ENCODE data around the gene SLC1A2.

SLC1A2 gene

DNA sequence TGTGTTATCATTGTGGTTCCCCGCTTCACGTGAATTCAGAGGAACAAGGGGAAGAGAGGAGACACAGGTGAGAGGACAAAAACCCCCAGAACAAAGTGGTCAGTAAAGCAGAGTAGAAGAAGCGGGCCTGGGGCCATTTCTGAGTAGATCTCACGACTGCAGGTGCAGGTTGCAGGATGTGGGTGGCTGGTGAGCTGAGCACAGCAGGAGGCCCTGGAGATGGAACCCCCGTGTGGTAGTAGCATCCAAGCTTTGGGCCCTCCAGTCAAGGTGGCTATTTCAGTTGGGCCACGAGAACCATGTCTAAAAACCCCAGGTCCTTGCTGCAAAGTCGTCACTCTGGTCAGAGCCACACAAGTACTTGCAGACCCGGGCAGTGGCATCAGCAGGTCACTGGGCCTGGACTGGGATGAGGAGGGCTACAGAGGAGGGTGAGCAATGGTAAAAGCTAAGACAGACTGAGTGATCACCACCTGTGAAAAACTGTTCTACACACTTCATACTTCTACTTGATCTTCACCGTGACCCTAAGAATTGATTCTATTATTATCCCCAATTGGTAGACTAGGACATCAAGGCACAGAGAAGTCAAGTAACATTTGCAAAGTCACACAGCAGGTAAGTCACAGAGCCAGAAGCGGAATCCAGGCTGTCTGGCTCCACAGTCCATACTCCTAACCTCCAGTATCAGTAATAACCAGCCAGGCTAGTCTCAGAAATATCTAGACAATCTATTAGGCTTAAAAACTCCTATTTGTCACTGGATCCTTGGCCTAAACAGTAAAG lies 43.8 kb downstream of the SLC1A2 start:
- DNase-seq = no peak

GRCh38 chr11:35373284-35373933 lies 45.9 kb downstream of the SLC1A2 start:
- no peak for DNase-seq

DNA sequence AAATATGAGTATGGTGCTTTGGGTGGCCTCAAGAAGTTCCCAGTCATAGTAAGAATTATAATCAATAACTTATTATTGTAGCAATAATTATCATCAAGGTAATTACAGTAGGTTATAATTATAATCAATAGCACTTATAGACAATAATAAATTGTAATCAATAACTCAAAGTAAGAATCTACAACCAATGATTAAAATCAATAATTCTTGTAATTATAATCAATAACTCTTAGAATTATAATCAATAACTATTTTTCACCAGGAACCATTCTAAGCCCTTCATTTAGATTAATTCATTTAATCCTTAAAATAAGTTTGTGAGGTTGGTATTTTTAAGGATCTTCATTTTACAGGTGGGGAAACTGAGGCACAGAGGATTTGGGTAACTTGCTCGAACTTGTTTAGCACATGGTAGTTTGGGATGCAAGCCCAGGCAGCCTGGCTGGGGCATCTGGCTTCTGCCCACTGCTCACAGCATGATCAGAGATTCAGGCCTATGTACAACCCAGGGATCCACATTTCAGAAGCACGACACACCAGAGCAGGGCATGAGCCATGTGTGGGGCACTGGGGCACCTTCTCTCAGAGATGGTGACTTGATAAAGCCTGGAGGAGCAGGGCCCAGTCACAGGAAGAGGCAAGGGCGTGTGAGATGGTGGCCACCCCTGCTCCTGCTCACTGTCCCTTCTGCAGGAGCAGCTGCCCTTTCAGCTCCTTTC lies 46.6 kb downstream of the SLC1A2 start:
- DNase-seq = no peak

DNA sequence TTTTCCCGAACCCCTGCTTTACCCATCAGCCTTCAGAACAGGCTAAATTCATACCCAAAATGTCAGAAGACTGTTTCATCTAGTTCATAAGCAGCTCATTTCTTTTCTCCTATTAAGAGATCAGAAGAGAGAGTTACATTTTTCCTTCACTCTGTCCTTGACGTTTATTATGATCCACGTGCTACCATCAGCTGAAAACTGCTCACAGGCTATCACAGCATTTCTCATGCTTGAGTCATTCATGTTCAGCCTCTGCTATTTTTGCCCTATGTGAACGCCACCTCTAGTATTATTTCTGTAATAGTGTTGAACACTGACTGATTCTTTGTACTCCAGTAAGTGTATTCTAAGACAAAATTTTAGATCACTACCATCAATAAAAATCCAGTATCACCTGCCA lies 51.9 kb downstream of the SLC1A2 start:
- no peak for DNase-seq

GRCh38 chr11:35366798-35367197 lies 52.6 kb downstream of the SLC1A2 start:
- DNase-seq = no peak

- DNase-seq = no peak
These were observed 53.4 kb downstream of the SLC1A2 start for GRCh38 chr11:35365961-35366360.

GRCh38 chr11:35365395-35365794 lies 54.0 kb downstream of the SLC1A2 start:
- DNase-seq = no peak

DNA sequence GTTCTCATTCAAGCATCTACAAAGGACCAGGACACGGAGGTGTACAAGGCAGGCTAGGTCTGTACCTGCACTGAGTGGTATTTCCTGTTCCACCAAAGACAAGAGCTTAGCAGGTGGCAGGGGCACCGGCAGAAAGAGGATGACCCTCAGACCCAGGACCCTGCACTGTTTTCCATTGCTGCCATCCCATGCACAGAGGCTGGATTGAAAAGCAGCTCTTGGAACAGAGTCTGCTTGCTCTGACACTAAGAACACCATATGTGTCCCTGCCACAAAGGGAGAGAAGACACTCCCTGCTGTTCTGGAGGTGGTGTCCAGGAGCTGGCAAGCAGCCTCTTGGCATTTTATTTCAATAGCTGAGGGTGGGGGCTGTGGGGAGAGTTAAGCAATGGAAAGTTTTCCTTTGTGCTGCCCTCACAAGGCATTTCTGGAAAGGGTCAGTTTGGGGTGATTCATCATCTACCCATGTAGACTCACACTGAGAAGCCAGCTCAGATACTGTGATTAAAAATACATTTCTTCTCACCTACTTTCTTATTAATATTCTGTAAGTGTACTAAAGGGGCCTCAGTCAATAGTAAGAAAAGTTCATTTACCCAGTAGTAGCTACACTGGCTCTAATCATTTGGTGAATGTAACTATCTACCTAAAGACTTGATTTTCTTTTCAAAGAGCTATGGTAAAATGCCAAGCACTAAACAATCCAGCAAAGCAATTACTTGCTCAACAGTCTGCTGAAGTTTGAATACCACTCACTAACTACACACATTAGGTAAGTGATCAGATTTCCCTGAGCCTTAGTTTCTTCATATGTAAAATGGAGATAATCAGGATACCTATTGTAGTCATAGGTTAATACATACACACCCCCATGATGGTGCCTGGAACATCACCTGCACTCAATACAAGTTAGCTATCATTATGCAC lies 55.2 kb downstream of the SLC1A2 start:
- DNase-seq = no peak

GRCh38 chr11:35363246-35363801 lies 56.0 kb downstream of the SLC1A2 start:
- DNase-seq = no peak

DNA sequence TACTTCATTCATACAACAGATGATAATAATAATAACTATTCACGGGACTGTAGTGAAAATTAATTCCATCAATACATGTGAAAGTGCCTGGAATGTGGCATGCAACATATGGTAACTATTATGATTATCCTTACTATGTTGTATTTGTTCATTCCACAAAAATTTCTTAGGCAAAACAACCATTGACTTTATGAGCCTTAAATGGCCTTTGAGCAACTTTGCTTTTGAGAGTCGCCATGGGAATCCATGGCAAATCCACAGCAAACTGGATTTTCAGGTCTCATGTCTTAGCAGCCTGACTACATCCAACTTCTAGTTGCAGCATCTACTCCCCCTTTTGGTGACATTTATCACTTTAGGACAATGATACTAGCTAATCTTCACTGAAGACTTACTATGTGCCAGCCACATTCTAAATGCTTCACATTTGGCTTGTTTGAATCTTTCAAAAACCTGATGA lies 56.8 kb downstream of the SLC1A2 start:
- no peak for DNase-seq

GRCh38 chr11:35360055-35360530 lies 59.3 kb downstream of the SLC1A2 start:
- DNase-seq = no peak

DNA sequence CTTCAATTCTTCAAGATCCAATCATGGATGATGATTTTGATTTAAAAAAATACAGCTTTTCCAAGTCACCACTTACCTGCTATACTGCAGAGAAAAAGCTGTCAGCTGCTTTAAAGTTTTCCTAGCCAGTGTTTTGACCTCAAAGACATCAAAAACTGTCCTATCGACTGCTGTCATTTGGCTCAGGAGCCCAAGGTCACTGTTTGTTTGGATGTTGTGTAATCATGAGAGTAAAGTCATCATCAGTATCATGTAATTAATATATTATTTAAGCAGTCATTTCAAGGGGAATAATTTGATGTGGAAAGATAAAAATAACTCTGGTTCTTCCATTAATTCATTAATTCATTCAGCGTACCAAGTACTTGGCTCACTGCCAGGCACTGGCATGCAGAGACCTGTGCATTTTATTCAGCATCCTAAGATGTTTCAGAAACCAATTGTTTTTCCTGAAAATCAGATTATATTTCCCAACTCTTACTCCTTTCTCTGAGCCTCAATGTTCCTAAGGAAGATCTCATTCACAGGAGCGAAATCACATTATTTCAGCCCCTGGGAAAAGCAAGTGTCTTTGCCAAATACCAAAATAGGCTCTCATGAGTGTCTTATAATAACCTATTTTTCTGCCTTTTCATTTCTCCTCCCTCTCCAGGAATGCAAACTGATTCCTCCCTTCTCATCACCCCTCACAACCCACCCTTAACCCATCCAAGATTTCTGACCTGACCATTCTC lies 59.9 kb downstream of the SLC1A2 start:
- no peak for DNase-seq

DNA sequence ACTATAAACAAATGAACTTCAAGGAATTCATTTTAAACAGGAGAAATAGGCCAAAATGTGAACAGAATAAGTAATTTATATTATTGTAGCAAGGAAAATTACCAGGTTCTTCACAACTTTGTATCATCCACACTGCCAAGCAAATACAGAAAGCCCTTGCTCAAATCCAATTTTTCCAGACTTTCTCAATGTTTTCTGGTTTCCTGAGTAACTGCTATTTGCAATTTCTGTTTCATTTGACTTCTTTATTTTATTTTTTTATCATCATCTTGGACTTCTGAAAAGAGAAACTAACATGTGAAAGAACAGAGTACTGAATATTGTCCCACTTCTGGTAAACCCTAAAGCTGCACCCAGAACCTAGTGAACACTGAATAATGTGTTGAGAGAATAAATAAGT lies 61.0 kb downstream of the SLC1A2 start:
- no peak for DNase-seq

GRCh38 chr11:35357923-35358322 lies 61.4 kb downstream of the SLC1A2 start:
- DNase-seq = no peak

- no peak for DNase-seq
These were observed 64.1 kb downstream of the SLC1A2 start for GRCh38 chr11:35355102-35355749.

DNA sequence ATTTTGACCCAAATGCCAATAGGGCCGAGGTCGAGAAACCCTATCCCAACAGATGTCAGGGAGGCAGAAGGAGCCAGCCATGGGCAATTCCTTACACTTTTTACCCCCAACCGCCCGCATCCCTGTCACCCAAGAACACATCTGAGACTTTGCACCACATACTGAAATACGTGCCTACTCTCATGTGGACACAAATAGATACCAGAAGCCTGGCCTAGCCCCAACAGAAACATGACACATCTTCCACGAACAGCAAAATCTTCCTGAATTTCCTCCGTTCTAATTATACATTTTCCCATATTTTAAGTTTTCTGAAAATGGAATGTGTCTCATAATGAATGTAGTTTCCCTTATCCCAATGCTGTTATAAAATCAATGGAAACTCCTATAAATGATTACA lies 64.7 kb downstream of the SLC1A2 start:
- DNase-seq = no peak

- no peak for DNase-seq
These were observed 67.1 kb downstream of the SLC1A2 start for GRCh38 chr11:35352077-35352888.

GRCh38 chr11:35349897-35350296 lies 69.5 kb downstream of the SLC1A2 start:
- DNase-seq = no peak

GRCh38 chr11:35348898-35349687 lies 70.3 kb downstream of the SLC1A2 start:
- no peak for DNase-seq
